A673 (cell line): Measurements from ENCODE around the gene CCDC88C. TPM values are rescaled to one million over a fixed set of nuclear protein-coding genes. Genes with fewer than 3 reads are reported as not detected.

Experiments used
- BruUV-seq: library from RNA; stranded (reverse); fragments of 400-500 nt; replicated peaks from 2 replicates; lab custom pipeline; 2021; lab: Mats Ljungman, UMichigan
- CTCF ChIA-PET: fragments of 300-600 bp; sonication (Branson Sonifier 250); formaldehyde crosslinking; loops from one replicate; lab custom pipeline; 2022; ENCODE audit warnings: antibody characterized with exemption; lab: Charles Lee
- POLR2A ChIA-PET: fragments of 300-600 bp; sonication (Branson Sonifier 250); formaldehyde crosslinking; loops from one replicate; lab custom pipeline; 2022; ENCODE audit warnings: antibody characterized with exemption; ENCODE audit not compliant: low non-redundant PET; lab: Charles Lee
- DNase-seq: peaks from one replicate; pipeline ENCODE4 v3.0.0-alpha.2; 2015; ENCODE audit warnings: low spot score
- H3K27ac ChIP-seq: fragments of 200-600 bp; sonication (generic); 2 replicates; pipeline ENCODE4 v1.5.1; 2016; ENCODE audit warnings: mixed run types, low read depth, mild to moderate bottlenecking, mixed read lengths, antibody characterized with exemption, low read length; ENCODE audit not compliant: poor library complexity, severe bottlenecking
- H3K27me3 ChIP-seq: fragments of 200-600 bp; sonication (generic); replicated peaks from 2 replicates; pipeline ENCODE4 v1.6.1; 2017; ENCODE audit warnings: mixed run types, low read depth, mild to moderate bottlenecking, mixed read lengths, antibody characterized with exemption, low read length; ENCODE audit not compliant: insufficient read depth, poor library complexity
- H3K36me3 ChIP-seq: fragments of 200-600 bp; sonication (generic); 2 replicates; pipeline ENCODE4 v1.6.1; 2016; ENCODE audit warnings: mixed run types, mild to moderate bottlenecking, mixed read lengths, antibody characterized with exemption, low read length; ENCODE audit not compliant: insufficient read depth, poor library complexity, severe bottlenecking
- H3K4me1 ChIP-seq: fragments of 200-600 bp; sonication (generic); 2 replicates; pipeline ENCODE4 v1.6.1; 2017; ENCODE audit warnings: mixed run types, mild to moderate bottlenecking, mixed read lengths, antibody characterized with exemption, low read length; ENCODE audit not compliant: insufficient read depth, poor library complexity, severe bottlenecking
- H3K4me3 ChIP-seq: fragments of 200-600 bp; sonication (generic); 2 replicates; pipeline ENCODE4 v1.5.1; 2016; ENCODE audit warnings: low read depth, mixed run types, mild to moderate bottlenecking, mixed read lengths, low read length; ENCODE audit not compliant: poor library complexity, severe bottlenecking
- H3K9me3 ChIP-seq: fragments of 200-600 bp; sonication (generic); 2 replicates; pipeline ENCODE4 v1.6.1; 2016; ENCODE audit warnings: mixed run types, low read depth, mild to moderate bottlenecking, mixed read lengths, antibody characterized with exemption, low read length; ENCODE audit not compliant: poor library complexity, severe bottlenecking
- EZH2 ChIP-seq: fragments of 200-600 bp; sonication (generic); IDR thresholded peaks from 2 replicates; pipeline ENCODE4 v1.6.1; 2017; ENCODE audit warnings: borderline replicate concordance, low read depth, mild to moderate bottlenecking, mixed read lengths, antibody characterized with exemption, low read length; ENCODE audit not compliant: poor library complexity, severe bottlenecking
- intact Hi-C: fragments of 100-400 bp; cut with micrococcal nuclease; formaldehyde crosslinking; loops from one replicate; pipeline ENCODE4 v1.10.0; 2022; ENCODE audit not compliant: unreplicated experiment
- total RNA-seq: library from RNA; stranded (reverse); gene quantifications from 2 replicates; pipeline ENCODE4 v1.2.3, GENCODE V29; 2021
- TF ChIP-seq, protein P1 (sequence below): fragments of 300-800, 200-600 bp; sonication (generic); conservative IDR thresholded peaks from 2 replicates; pipeline ENCODE4 v1.5.1; 2017; ENCODE audit warnings: low read depth, mild to moderate bottlenecking, antibody characterized with exemption, low read length, moderate library complexity, mixed read lengths

CCDC88C gene
- total RNA-seq, 1 experiment from 2014 or later = 49.1 TPM

DNA sequence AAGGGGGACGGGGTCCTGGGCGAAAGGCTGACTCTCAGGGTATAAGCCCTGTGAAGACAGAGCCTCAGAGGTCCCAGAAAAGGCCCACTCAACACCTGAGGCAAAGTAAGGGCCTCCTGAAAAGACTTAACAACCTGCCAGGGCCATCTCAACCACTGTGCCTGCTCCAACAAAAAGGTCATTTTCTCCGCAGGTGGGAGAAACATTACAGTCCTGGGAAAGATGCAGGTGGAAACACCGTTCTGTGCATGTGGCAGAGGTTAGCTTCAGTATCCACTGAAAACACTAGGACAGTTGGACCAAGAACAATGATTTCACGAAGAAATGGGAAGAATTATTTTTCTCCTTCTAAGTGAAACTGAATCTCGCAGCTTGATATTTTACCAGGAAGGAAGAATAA, 50.9 kb downstream of the CCDC88C start:
- no peak overlapping the region for H3K27ac ChIP-seq
- no peak for DNase-seq
- H3K4me3 ChIP-seq = no peak overlapping the region
- H3K27me3 ChIP-seq = no peaks in the 10 kb centered on the region
- peaks cover 68% of the 10 kb centered on the region for H3K4me1 ChIP-seq
- ChIA-PET POLR2A (no interaction called here), CTCF (no interaction called here)
- no peaks in the 10 kb centered on the region for H3K9me3 ChIP-seq
- H3K36me3 ChIP-seq = no peaks in the 10 kb centered on the region
- BruUV-seq = no TSS peak
- intact Hi-C loops = no loop called here
- TF ChIP-seq, protein P1, sequence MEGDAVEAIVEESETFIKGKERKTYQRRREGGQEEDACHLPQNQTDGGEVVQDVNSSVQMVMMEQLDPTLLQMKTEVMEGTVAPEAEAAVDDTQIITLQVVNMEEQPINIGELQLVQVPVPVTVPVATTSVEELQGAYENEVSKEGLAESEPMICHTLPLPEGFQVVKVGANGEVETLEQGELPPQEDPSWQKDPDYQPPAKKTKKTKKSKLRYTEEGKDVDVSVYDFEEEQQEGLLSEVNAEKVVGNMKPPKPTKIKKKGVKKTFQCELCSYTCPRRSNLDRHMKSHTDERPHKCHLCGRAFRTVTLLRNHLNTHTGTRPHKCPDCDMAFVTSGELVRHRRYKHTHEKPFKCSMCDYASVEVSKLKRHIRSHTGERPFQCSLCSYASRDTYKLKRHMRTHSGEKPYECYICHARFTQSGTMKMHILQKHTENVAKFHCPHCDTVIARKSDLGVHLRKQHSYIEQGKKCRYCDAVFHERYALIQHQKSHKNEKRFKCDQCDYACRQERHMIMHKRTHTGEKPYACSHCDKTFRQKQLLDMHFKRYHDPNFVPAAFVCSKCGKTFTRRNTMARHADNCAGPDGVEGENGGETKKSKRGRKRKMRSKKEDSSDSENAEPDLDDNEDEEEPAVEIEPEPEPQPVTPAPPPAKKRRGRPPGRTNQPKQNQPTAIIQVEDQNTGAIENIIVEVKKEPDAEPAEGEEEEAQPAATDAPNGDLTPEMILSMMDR = no peak
- TF ChIP-seq EZH2 = no peak

DNA sequence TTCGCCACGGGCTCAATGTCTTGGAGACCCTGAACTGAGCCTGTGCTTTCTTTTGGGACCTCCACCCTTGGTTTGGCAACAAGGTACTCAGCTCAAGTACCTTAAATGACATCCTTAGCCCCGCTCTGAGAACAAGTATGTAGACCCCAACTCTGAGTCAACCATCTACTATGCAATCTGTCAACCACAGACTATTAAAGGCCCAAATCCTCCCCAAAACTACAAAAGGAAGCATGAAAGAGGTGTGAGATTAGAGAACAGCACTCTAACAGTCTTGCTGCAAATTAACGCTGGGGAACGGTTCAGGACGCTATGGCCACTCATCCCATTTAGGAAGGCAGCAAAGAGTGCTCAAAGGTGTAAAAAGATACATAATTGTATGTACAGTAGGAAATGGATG, 52.1 kb downstream of the CCDC88C start:
- no peaks in the 10 kb centered on the region for H3K9me3 ChIP-seq
- BruUV-seq = no TSS peak
- TF ChIP-seq, protein P1 = no peak
- TF ChIP-seq EZH2 = no peak
- no peak overlapping the region for H3K27ac ChIP-seq
- no peaks in the 10 kb centered on the region for H3K36me3 ChIP-seq
- ChIA-PET CTCF (interaction anchor here (0.6 kb wide), 1 partner anchor 731 kb away, joined by 3 read pairs; no protein-coding TSS in a partner anchor), POLR2A (no interaction called here)
- no peak overlapping the region for H3K4me3 ChIP-seq
- DNase-seq = no peak
- H3K27me3 ChIP-seq = no peaks in the 10 kb centered on the region
- intact Hi-C loops = no loop called here
- H3K4me1 ChIP-seq = peaks cover 68% of the 10 kb centered on the region

GRCh38 chr14:91364524-91365270, 52.9 kb downstream of the CCDC88C start:
- TF ChIP-seq EZH2 = no peak
- TF ChIP-seq, protein P1 = no peak
- H3K4me1 ChIP-seq = peaks cover 68% of the 10 kb centered on the region
- H3K9me3 ChIP-seq = no peaks in the 10 kb centered on the region
- H3K36me3 ChIP-seq = no peaks in the 10 kb centered on the region
- DNase-seq = no peak
- no peaks in the 10 kb centered on the region for H3K27me3 ChIP-seq
- ChIA-PET CTCF (no interaction called here), POLR2A (no interaction called here)
- intact Hi-C loops = no loop called here
- no peak overlapping the region for H3K4me3 ChIP-seq
- no peak overlapping the region for H3K27ac ChIP-seq
- BruUV-seq = no TSS peak
